Stimulated activated CD8-positive, alpha-beta memory T cell treated with anti-CD3 and anti-CD28 coated beads, Interleukin-15, amount 100 ng/mL, for 1 hour (primary cell): ENCODE results near the gene MSN.
"Not testable (repeated sequence)": the region's sequence is repeated elsewhere in the genome, so short reads cannot be mapped to it uniquely, and the experiment has no call there.

Experiments used
- DNase-seq: peaks from one replicate; pipeline ENCODE4 v3.0.0-alpha.2; 2020; ENCODE audit warnings: low read depth

Gene MSN

DNA sequence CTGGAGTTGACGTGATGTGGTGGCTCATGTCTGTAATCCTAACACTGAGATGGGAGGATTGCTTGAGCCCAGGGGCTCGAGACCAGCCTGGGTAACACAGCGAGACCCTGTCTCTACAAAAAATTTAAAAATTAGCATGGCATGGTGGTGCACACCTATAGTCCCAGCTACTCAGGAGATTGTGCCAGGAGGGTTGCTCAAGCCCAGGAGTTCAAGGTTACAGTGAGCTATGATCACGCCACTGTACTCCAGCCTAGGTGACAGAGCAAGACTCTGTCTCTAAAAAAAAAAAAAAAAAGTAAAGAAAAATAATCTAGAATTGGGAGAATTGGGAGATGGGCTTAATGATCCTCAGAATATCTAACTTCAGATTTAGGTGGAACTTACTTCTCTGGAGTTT, 51.1 kb downstream of the MSN start:
- no peak for DNase-seq

DNA sequence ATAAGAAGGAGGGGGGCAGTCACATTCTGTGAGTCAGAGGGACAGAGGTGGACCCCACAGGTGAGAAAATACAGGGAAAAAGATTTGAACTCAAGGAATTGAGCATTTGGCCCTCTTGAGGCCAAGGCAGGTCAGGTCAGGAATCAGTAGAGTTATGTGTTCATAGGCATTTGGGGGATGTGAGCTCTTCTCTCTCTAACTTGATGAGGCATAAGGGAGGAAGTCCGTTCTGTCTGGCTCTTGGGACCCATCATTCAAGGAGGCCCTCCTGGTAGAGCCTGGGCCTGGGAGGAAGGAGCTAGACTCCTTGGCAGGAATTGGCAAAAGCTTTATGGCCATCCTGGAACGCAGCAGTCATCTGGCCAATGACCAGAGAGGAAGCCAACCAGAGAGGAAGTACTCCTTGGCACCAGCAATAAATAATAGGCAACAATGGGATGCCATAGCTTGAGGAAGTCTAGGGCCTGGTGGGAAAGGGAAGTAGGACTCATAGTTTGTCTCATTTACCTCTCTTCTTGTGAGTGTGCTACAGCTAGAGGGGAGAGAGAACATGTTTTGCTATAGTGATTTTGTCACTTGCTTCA, 53.0 kb downstream of the MSN start:
- no peak for DNase-seq

DNA sequence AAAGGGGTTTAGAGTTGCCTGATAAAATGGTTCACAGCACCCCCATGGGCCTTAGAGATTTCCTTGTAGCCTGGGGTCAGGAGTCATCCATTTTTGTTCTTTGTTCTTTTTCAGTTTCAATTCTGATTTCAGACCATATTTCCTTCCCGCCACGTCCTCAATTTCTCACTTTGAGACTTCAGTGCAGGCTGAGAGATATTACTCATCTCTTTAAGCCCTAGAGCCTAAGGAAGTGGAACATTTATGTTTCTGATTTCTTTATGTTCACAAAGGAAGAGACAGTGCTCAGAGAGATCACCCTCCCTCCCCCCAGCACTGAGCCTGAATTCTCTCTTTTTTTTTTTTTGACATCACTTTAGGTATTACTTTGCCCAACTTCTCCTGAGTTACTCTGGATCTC, 56.3 kb downstream of the MSN start:
- no peak for DNase-seq

DNA sequence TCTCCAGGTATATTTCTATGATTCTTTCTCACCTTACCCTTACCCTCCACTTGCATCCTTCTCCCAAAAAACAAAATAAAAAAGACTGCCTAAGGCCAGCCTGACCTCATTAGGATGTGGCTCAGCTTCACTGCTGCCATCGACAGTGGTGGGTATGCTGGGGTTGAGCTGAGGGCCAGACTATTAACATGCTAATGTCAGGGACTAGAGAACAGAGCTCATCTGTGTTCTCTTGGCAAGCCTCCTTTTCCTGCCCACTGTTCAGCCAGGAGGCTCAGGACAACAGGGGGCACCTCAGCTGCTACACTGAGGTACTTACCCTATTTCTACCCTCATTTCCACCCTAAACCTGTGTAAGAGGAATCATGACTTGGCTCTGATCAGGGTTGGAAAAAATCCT, 59.3 kb downstream of the MSN start:
- DNase-seq = no peak

DNA sequence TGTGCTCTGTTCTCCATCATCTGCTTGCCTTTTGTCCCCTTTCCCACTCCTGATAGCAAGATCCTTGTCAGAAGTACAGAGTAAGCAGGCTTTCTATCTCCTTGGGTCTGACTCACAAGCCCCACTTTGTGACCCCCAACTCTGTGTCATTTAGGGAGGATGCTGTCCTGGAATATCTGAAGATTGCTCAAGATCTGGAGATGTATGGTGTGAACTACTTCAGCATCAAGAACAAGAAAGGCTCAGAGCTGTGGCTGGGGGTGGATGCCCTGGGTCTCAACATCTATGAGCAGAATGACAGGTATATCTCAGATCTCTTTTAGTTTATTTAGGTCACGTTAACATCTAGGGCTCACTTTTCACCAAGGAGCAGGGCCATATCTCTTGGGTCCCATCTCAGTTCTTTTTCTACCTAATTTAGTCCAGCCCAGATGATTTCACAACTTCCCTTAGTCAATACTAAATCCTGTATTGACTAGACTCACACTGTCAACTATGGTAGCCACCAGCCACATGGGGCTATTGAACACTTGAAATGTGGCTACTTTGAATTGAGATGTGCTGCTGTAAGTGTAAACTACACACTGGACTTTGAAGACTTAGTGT, 64.3 kb downstream of the MSN start:
- no peak for DNase-seq

DNA sequence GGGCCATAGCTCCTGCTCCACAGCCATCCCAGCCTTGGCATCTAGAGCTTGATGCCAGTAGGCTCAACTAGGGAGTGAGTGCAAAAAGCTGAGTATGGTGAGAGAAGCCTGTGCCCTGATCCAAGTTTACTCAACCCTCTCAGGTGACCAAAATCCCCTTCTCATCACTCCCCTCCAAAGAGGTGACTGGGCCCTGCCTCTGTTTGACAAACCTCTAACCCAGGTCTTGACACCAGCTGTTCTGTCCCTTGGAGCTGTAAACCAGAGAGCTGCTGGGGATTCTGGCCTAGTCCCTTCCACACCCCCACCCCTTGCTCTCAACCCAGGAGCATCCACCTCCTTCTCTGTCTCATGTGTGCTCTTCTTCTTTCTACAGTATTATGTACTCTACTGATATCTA, 73.5 kb downstream of the MSN start:
- no peak for DNase-seq

DNA sequence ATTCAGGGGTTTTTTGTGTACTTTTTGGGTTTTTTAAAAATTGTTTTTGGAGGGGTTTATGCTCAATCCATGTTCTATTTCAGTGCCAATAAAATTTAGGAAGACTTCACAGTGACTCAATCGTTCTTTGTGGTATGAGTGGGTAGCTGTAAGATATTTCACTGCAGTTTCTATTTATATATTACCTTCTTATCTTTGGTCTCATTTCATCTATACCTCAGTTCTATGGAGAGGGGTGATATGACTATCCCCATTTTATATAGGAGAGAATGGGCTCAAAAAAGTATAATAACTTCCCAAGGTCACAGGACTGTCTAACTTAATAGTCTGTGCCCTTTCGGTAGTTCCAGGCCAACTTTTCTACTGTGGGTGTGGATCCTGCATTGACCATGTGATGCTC, 74.4 kb downstream of the MSN start:
- no peak for DNase-seq

DNA sequence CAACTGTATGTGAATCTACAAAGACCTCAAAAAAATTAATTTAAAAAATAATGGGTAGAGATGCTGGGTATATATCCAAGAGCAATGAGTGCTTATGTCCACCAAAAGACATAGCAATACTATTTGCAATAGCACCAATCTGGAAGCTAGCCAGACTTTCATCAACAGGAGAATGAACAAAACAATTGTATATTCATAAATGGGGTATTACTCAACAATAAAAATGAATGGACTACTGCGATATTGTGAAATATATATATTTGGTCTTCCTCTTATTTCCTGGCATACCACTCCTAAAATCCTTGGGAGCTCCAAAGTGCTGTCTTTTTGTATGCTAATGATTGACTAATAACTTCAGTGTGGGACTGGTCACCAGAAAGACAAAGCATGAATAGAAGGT, 77.5 kb downstream of the MSN start:
- no peak for DNase-seq

DNA sequence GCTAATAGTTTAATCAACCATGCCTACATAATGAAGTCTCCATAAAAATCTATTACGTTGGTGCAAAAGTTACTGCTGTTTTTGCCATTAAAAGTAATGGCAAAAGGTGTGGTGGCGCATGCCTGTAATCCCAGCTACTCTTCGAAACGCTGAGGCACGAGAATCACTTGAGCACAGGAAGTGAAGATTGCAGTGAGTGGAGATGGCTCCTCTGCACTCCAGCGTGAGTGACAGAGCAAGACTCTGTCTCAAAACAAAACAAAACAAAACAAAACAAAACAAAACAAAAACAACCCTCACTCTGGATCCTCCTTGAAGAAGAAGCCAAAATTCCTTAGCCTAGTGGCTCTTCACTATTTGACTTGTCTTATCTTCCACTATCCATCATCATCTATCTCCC, 78.0 kb downstream of the MSN start:
- DNase-seq = no peak

DNA sequence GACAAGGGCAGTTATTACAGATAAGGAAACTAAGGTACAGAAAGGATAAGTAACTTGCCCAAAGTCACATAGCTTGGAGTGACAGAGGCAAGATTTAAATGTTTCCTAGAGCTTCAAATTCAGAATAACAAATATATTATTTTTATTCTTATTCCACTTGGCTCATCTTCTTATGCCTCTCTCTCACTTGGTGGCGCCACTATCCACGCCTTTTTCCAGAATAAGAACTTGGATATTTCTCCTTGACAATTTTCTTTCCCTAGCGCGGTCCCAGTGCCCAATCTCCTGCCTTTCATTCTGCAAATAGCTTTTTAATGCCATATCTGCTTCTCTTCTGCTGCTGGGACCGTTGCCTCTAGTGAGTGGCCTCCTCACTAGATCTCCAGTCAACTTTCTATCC, 78.5 kb downstream of the MSN start:
- DNase-seq = no peak

DNA sequence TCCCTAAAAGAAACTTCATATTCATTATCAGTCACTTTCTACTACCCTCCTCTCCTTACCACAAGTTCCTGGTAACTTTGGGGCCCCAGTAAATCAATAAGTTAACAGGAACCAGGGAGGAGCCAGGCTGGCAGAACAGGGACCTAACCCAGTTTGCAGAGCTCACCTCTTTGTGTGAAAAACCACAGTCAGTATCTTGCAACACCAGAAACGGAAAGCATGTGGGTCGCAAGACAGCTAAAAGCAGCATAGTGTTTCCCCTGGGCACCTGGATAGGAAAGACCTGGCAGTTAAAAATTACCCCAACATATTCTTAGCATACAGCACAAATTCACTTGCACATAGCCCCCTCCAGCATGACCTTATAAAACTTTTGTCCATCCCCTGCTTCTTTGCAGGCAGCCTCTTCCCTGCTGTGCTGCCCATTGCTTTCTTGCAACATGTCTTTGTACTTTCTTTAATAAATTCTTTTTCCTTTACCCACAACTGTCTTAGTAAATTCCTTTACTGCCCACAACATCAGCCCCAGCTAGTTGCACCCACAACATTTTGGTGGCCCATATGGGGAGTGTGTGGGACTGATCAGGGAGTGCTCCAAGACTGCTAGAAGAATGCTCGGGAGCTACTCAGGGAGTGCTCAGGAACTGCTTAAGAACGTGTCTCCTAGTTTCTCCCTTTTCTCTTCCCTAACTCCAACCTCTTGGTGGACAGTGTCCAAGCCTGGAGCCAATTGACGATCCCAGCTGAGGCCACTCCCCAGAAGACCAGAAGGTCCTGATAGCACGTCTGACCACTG, 83.4 kb downstream of the MSN start:
- no peak for DNase-seq

DNA sequence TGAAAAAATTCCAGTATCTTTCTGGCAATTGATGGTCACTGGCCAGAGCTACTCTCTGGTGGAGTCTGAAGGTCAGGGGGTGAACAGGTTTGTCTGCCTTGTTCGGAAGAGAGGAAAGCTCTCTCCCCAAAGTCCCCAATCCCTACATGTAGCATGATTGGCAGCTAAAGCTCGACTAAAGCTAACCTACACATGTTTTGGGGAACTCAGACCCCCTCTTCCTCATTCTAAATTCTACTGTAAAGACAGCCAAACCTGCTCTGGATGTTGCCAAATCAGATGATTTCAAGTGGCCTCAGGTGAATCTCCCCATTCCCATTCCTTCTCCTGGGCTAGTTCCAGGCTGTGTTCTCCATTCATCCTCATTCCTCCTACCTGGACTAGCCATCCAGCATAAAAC, 84.1 kb downstream of the MSN start:
- DNase-seq = no peak

DNA sequence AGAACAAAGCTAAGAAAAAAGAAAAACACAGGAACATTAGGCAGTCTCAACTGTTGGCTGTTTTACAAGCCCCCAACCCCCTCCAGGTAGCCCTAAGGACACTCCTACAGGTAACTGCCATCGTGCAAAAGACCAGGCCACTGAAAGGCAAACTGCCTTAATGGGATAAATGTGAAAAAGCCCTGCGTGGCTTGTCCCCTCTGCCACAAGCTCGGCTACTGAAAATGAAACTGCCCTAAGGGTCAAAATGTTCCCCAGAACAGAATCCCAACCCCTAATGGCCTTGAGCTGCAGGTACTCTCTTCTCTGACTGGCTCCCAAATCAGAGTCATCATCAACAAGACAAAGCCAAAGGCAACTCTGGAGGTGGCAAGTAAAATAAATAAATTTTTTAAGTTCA, 84.8 kb downstream of the MSN start:
- no peak for DNase-seq

DNA sequence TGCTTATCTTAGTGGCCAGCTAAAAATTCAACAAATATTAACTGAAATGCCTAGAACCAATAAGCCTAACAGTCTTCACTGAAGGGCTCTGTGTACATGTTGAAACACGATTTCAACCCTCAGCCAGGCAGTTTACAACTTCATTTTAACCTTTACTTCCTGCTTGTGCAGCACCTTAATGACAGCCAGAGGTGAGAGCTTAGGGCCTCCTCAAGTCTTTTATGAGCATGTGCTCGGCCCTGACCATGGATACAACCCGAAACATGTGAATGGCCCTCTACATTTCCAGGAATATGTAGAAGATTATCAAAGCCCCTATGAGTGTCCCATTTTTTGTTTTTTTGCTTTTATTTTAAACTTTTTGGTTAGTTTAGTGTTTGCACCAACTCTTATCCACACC, 88.3 kb downstream of the MSN start:
- DNase-seq = no peak

DNA sequence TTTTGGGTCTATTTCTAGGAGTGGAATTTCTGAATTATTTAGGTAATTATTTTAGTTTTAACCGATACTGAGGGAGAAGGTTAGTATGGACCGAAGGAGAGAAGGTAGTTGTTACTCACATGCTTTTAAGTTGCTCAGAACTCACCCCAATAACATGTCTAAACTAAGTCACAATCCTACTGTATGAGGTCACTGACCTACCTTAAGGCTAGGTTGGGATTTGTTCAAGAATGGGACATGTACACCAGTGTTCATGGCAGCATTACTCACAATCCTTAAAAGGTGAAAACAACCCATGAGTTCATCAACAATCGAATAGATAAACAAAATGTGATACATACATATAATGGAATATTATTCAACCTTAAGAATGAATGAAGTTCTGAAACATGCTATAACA, 90.5 kb downstream of the MSN start:
- DNase-seq = no peak

DNA sequence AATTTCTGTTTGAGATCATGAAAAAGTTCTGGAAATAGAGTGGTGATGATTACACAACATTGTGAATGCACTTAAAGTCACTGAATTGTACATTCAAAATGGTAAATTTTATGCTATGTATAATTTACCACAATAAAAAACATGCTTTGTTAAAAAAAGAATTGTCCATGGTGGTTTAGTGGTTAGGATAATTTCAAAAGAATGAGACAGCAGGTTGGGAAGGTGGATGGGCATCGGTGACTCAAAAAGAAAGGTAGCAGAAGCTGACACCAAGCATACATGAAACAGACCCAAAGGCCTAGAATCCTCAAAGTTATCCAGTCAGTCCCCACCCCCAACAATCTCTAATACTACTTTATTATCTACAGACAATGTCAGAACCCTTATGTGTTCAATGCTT, 91.1 kb downstream of the MSN start:
- DNase-seq = no peak

DNA sequence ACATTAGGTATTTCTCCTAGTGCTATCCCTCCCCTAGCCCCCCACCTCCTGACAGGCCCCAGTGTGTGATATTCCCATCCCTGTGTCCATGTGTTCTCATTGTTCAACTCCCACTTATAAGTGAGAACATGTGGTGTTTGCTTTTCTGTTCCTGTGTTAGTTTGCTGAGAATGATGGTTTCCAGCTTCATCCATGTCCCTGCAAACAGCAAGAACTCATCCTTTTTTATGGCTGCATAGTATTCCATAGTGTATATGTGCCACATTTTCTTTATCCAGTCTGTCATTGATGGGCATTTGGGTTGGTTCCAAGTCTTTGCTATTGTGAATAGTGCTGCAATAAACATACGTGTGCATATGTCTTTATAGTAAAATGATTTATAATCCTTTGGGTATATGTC, 92.1 kb downstream of the MSN start:
- DNase-seq = not testable (repeated sequence)

DNA sequence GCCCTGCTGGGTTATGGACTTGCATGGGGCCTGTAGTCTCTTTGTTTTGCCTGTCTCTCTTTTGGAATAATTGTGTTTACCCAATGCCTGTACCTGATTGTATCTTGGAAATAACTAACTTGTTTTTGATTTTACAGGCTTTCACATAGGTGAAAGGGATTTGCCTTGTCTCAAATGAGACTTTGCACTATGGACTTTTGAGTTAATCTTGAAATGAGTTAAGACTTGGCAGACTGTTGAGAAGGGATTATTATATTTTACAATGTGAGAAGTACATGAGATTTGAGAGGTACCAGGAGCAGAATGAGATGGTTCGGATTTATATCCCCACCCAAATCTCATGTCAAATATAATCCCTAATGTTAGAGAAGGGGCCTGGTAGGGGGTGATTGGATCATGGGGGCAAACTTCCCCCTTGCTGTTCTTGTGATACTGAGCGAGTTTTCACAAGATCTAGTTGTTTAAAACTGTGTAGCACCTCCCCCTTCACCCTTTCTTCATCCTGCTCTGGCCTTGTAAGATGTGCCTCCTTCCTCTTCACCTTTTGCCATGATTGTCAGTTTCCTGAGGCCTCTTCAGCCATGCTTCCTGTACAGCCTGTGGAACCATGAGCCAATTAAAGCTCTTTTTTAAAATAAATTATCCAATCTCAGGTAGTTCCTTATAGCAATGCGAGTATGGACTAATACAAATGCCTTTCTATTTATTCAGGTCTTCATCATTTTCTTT, 102.3 kb downstream of the MSN start:
- DNase-seq = no peak

DNA sequence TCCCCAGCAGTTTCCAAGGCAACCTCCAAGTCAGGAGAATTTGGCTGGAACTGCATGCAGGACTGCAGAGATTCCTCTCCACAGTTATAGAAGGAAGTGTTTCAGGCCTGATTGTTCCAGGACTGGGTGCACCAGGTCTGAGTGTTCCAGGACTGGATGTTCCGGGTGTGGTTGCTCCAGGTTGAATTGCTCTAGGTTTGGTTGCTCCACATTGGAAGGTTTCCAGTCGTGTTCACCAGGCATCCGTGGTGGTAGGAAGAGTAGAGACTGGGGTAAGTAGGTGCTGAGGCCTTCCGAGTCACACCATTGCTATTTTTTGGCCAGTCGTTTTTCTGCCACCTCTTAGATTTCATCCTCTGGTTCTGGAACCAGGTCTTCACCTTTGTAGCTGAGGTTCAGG, 105.4 kb downstream of the MSN start:
- no peak for DNase-seq

DNA sequence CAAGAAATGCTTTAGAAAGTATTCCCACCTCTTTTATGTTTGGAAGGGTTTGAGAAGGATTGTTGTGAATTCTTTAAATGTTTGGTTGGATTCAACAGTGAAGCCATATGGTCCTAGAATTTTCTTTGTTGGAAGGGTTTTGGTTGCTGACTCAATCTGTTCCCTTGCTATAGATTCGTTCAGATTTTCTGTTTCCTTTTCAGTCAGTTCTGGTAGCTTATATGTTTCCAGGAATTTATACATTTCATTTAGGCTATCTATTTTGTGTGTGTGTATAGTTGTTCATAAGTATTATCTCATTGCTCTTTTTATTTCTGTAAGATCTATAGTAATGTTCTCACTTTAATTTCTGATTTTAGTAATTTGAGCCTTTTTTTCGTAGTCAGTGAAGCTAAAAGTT, 114.4 kb downstream of the MSN start:
- no peak for DNase-seq

DNA sequence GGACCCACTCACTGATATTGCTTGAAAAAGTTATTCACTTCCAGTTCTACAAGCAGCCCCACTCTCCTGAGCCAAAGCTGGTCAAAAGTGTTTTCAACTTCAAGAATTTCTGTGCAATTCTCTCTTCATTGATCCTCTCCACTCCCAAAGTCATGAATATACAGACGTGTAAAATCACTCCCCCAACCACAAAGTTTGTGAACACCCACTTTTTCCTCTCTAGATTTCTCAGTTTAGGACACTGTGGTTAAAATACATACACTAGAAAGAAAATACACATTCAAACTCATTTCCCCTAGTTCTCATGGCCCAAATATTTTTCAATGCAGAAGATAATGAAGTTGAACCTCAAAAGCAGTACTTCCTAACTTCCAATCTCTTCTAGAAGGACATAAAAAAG, 116.3 kb downstream of the MSN start:
- DNase-seq = no peak
